GM23338 (cell line): ENCODE results near the gene PTAFR. TPM values are rescaled to one million over a fixed set of nuclear protein-coding genes. Genes with fewer than 3 reads are reported as not detected.

Source experiments
- ATAC-seq: fragments of 200-7000 bp; cut with Tn5 transposase; 3 replicates; pipeline ENCODE4 v1.9.1; 2020
- DNase-seq: peaks from one replicate; pipeline ENCODE4 v3.0.0-alpha.2; 2015; ENCODE audit warnings: low spot score
- H2AFZ ChIP-seq: fragments of 200-600 bp; sonication (generic); 2 replicates; pipeline ENCODE4 v1.8.0; 2016; ENCODE audit warnings: antibody characterized with exemption, mild to moderate bottlenecking, moderate library complexity
- H3F3A ChIP-seq: fragments of 200-600 bp; sonication (generic); replicated peaks from 2 replicates; pipeline ENCODE4 v1.8.0; 2017; ENCODE audit warnings: antibody characterized with exemption, mixed run types, low read depth
- H3K27ac ChIP-seq: fragments of 200-600 bp; sonication (generic); 2 replicates; pipeline ENCODE4 v1.6.1; 2016; ENCODE audit warnings: low read depth
- H3K27me3 ChIP-seq: fragments of 200-600 bp; sonication (generic); 2 replicates; pipeline ENCODE4 v1.8.0; 2016; ENCODE audit warnings: mild to moderate bottlenecking, mixed run types, moderate library complexity; ENCODE audit not compliant: insufficient read depth
- H3K36me3 ChIP-seq: fragments of 200-600 bp; sonication (generic); 2 replicates; pipeline ENCODE4 v1.8.0; 2016; ENCODE audit warnings: mild to moderate bottlenecking; ENCODE audit not compliant: insufficient read depth
- H3K4me1 ChIP-seq: fragments of 200-600 bp; sonication (generic); 2 replicates; pipeline ENCODE4 v1.8.0; 2016; ENCODE audit warnings: mild to moderate bottlenecking, moderate library complexity; ENCODE audit not compliant: insufficient read depth
- H3K4me2 ChIP-seq: fragments of 200-600 bp; sonication (generic); 2 replicates; pipeline ENCODE4 v1.7.1; 2017; ENCODE audit warnings: mixed run types
- H3K4me3 ChIP-seq: fragments of 200-600 bp; sonication (generic); 2 replicates; pipeline ENCODE4 v1.6.1; 2016; ENCODE audit warnings: mixed run types
- H3K79me2 ChIP-seq: fragments of 200-600 bp; sonication (generic); replicated peaks from 2 replicates; pipeline ENCODE4 v1.8.0; 2017; ENCODE audit warnings: mild to moderate bottlenecking; ENCODE audit not compliant: insufficient read depth
- H3K9me2 ChIP-seq: fragments of 200-600 bp; sonication (generic); 2 replicates; pipeline ENCODE4 v1.8.0; 2017; ENCODE audit not compliant: insufficient read depth
- H4K20me1 ChIP-seq: fragments of 200-600 bp; sonication (generic); replicated peaks from 2 replicates; pipeline ENCODE4 v1.8.0; 2017; ENCODE audit warnings: mild to moderate bottlenecking; ENCODE audit not compliant: insufficient read depth
- H3K27ac Mint-ChIP-seq: 2 replicates; pipeline ENCODE4 v1.8.0; 2020; ENCODE audit warnings: inconsistent platforms, mild to moderate bottlenecking, moderate library complexity, mixed read lengths
- H3K27me3 Mint-ChIP-seq: 3 replicates; pipeline ENCODE4 v1.8.0; 2022; ENCODE audit warnings: low read depth, mild to moderate bottlenecking, moderate library complexity, mixed read lengths, inconsistent platforms; ENCODE audit not compliant: insufficient read depth, poor library complexity
- H3K36me3 Mint-ChIP-seq: 3 replicates; pipeline ENCODE4 v1.8.0; 2021; ENCODE audit warnings: low read depth, mild to moderate bottlenecking, inconsistent platforms, moderate library complexity, mixed read lengths
- H3K4me1 Mint-ChIP-seq: 3 replicates; pipeline ENCODE4 v1.8.0; 2020; ENCODE audit warnings: mild to moderate bottlenecking, inconsistent platforms, mixed read lengths
- H3K4me3 Mint-ChIP-seq: 3 replicates; pipeline ENCODE4 v1.8.0; 2021; ENCODE audit warnings: moderate library complexity, mild to moderate bottlenecking, inconsistent platforms, mixed read lengths
- H3K9me3 Mint-ChIP-seq: 3 replicates; pipeline ENCODE4 v1.8.0; 2020; ENCODE audit warnings: moderate library complexity, mild to moderate bottlenecking, inconsistent platforms, mixed read lengths
- CREB1 ChIP-seq: fragments of 250-450 bp; sonication (Bioruptor Pico); IDR thresholded peaks from 2 replicates; pipeline ENCODE4 v1.5.0; 2020; ENCODE audit warnings: low read depth, mild to moderate bottlenecking, moderate library complexity
- EZH2 ChIP-seq: fragments of 200-600 bp; sonication (generic); IDR thresholded peaks from one replicate; pipeline ENCODE4 v1.8.0; 2017; ENCODE audit warnings: antibody characterized with exemption, mild to moderate bottlenecking, low read depth; ENCODE audit not compliant: unreplicated experiment
- EZH2phosphoT487 ChIP-seq: fragments of 200-600 bp; sonication (generic); IDR thresholded peaks from one replicate; pipeline ENCODE4 v1.8.1; 2018; ENCODE audit warnings: antibody characterized with exemption; ENCODE audit not compliant: unreplicated experiment
- JUNB ChIP-seq: IDR thresholded peaks from one replicate; pipeline ENCODE4 v1.6.1; 2016; ENCODE audit warnings: antibody characterized with exemption; ENCODE audit not compliant: unreplicated experiment
- POLR2AphosphoS5 ChIP-seq: IDR thresholded peaks from 2 replicates; pipeline ENCODE4 v1.6.1; 2016; ENCODE audit warnings: antibody characterized with exemption, low read depth
- STAT1 ChIP-seq: IDR thresholded peaks from one replicate; pipeline ENCODE4 v1.6.1; 2016; ENCODE audit warnings: antibody characterized with exemption; ENCODE audit not compliant: unreplicated experiment
- polyA plus RNA-seq: library from polyadenylated mRNA; unstranded; fragments of >200 nt; fragmentation: Nextera tagmentation; extraction: Ambion mirVana; gene quantifications from 2 replicates; pipeline ENCODE4 v1.2.1, GENCODE V29; 2016
- total RNA-seq: library from RNA; depleted of rRNA; stranded (reverse); fragments of >200 nt; shearing (Covaris generic); gene quantifications from 2 replicates; pipeline ENCODE4 v1.2.3, GENCODE V29; 2014
- TF ChIP-seq, protein P1 (sequence below), 2 experiments: fragments of 200-600 bp in 1 of 2; sonication (generic) in 1 of 2; conservative IDR thresholded peaks; 2 replicates each; pipeline versions ENCODE4 v1.5.1 to v1.6.1; 2016 to 2017; ENCODE audit warnings: antibody characterized with exemption in 2 of 2, low read depth in 2 of 2, mild to moderate bottlenecking in 2 of 2, moderate library complexity in 1 of 2
- TF ChIP-seq, protein P2 (sequence below): IDR thresholded peaks from 2 replicates; pipeline ENCODE4 v1.6.1; 2016; ENCODE audit warnings: antibody characterized with exemption
- TF ChIP-seq, protein P3 (sequence below): IDR thresholded peaks from one replicate; pipeline ENCODE4 v1.6.1; 2018; ENCODE audit warnings: antibody characterized with exemption; ENCODE audit not compliant: unreplicated experiment

Gene PTAFR
- total and polyA plus RNA-seq, 2 experiments from 2014 or later = 0.29 to 0.76 TPM

DNA sequence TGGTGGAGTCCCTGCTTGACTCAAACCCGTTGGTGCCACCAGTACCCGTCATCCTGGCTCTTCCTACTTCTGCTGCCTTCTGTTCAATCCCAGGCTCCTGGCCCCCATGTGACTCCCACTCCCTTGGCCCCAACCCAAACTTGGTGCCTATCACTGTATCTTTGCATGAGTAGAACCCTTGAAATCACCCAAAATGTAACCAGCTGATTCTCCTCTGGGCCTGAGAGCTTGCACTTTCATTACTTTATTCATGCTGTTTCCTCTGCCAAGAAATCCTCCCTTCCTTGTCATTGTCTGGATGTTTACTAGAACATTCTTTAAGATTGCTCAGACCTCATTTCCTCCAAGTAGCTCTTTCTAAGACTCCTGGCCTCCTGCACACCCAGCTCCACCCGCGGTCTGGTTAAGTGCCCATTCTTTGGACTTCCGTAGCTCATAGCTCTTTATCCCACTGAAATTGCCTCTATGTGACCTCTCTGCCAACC lies 15.7 kb downstream of the PTAFR start (continued):
- TF ChIP-seq, protein P1, sequence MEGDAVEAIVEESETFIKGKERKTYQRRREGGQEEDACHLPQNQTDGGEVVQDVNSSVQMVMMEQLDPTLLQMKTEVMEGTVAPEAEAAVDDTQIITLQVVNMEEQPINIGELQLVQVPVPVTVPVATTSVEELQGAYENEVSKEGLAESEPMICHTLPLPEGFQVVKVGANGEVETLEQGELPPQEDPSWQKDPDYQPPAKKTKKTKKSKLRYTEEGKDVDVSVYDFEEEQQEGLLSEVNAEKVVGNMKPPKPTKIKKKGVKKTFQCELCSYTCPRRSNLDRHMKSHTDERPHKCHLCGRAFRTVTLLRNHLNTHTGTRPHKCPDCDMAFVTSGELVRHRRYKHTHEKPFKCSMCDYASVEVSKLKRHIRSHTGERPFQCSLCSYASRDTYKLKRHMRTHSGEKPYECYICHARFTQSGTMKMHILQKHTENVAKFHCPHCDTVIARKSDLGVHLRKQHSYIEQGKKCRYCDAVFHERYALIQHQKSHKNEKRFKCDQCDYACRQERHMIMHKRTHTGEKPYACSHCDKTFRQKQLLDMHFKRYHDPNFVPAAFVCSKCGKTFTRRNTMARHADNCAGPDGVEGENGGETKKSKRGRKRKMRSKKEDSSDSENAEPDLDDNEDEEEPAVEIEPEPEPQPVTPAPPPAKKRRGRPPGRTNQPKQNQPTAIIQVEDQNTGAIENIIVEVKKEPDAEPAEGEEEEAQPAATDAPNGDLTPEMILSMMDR (conservative IDR thresholded peaks at IDR 0.05; ENCODE audit: low read depth in 2 of 2) = no peak
- TF ChIP-seq, protein P2, sequence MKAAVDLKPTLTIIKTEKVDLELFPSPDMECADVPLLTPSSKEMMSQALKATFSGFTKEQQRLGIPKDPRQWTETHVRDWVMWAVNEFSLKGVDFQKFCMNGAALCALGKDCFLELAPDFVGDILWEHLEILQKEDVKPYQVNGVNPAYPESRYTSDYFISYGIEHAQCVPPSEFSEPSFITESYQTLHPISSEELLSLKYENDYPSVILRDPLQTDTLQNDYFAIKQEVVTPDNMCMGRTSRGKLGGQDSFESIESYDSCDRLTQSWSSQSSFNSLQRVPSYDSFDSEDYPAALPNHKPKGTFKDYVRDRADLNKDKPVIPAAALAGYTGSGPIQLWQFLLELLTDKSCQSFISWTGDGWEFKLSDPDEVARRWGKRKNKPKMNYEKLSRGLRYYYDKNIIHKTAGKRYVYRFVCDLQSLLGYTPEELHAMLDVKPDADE = no peak
- TF ChIP-seq POLR2AphosphoS5 (no peak), EZH2phosphoT487 (no peak)
- TF ChIP-seq, protein P3, sequence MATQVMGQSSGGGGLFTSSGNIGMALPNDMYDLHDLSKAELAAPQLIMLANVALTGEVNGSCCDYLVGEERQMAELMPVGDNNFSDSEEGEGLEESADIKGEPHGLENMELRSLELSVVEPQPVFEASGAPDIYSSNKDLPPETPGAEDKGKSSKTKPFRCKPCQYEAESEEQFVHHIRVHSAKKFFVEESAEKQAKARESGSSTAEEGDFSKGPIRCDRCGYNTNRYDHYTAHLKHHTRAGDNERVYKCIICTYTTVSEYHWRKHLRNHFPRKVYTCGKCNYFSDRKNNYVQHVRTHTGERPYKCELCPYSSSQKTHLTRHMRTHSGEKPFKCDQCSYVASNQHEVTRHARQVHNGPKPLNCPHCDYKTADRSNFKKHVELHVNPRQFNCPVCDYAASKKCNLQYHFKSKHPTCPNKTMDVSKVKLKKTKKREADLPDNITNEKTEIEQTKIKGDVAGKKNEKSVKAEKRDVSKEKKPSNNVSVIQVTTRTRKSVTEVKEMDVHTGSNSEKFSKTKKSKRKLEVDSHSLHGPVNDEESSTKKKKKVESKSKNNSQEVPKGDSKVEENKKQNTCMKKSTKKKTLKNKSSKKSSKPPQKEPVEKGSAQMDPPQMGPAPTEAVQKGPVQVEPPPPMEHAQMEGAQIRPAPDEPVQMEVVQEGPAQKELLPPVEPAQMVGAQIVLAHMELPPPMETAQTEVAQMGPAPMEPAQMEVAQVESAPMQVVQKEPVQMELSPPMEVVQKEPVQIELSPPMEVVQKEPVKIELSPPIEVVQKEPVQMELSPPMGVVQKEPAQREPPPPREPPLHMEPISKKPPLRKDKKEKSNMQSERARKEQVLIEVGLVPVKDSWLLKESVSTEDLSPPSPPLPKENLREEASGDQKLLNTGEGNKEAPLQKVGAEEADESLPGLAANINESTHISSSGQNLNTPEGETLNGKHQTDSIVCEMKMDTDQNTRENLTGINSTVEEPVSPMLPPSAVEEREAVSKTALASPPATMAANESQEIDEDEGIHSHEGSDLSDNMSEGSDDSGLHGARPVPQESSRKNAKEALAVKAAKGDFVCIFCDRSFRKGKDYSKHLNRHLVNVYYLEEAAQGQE = no peak

DNA sequence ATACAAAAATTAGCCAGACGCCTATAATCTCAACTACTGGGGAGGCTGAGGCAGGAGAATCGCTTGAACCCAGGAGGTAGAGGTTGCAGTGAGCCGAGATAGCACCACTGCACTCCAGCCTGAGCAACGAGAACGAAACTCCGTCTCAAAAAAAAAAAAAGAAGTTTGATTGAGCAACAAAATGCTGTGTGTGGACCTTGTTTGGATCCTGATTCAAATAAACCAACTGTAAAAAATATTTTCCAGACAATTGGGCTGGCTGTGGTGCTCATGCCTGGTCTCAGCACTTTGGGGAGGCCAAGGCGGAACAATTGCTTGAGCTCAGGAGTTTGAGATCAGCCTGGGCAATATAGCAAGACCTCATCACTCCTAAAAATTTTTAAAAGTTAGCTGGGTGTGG lies 16.8 kb downstream of the PTAFR start:
- Histone ChIP-seq H3K27me3 (no peaks in the 10 kb centered on the region), H3K4me3 (no peak overlapping the region), H3K4me2 (no peak overlapping the region), H2AFZ (no peak overlapping the region), H3K27ac (no peak overlapping the region), H3K79me2 (no peaks in the 10 kb centered on the region), H3K36me3 (no peaks in the 10 kb centered on the region), H4K20me1 (no peaks in the 10 kb centered on the region), H3K4me1 (no peaks in the 10 kb centered on the region), H3K9me2 (no peaks in the 10 kb centered on the region), H3F3A (no peaks in the 10 kb centered on the region)
- ATAC-seq (no peak), DNase-seq (no peak)
- peaks cover 5% of the 10 kb centered on the region for H3K27me3 Mint-ChIP-seq
- H3K4me3 Mint-ChIP-seq = no peak overlapping the region
- TF ChIP-seq STAT1 = no peak
- TF ChIP-seq, protein P1 (conservative IDR thresholded peaks at IDR 0.05; ENCODE audit: low read depth in 2 of 2) = no peak
- TF ChIP-seq EZH2 = no peak
- TF ChIP-seq JUNB = no peak
- TF ChIP-seq CREB1 (CRISPR knock-in tag) = no peak
- TF ChIP-seq POLR2AphosphoS5 = no peak
- peaks cover 3% of the 10 kb centered on the region for H3K4me1 Mint-ChIP-seq
- no peak overlapping the region for H3K27ac Mint-ChIP-seq
- no peaks in the 10 kb centered on the region for H3K9me3 Mint-ChIP-seq
- no peaks in the 10 kb centered on the region for H3K36me3 Mint-ChIP-seq
